GM20000 (cell line): ENCODE data around the gene C1orf141.
"Not testable (repeated sequence)": the region's sequence is repeated elsewhere in the genome, so short reads cannot be mapped to it uniquely, and the experiment has no call there.

Source experiments
- DNase-seq: peaks from one replicate; pipeline ENCODE4 v3.0.0; 2012; ENCODE audit warnings: low spot score
- TF ChIP-seq, protein P1 (sequence below): IDR thresholded peaks from 2 replicates; pipeline ENCODE4 v1.5.1; 2012; ENCODE audit warnings: mild to moderate bottlenecking, control low read depth; ENCODE audit errors: extremely low read depth, missing control alignments

C1orf141 gene

DNA sequence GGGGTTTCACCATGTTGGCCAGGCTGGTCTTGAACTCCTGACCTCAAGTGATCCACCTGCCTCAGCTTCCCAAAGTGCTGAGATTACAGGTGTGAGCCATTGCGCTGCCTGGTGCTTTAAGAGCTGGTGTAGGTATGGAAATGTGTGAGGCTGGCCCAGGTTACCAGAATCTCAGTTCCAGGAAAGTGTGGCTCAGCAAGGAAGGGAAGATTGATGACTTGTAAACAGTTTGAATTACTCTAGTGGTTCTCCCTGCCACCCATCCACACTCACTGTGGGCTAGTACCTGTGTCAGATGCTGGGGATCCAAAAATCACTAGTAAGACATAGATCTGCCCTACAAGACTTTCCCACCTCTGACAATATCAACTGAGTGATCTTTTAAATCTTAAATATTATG, 46.3 kb downstream of the C1orf141 start:
- TF ChIP-seq, protein P1, sequence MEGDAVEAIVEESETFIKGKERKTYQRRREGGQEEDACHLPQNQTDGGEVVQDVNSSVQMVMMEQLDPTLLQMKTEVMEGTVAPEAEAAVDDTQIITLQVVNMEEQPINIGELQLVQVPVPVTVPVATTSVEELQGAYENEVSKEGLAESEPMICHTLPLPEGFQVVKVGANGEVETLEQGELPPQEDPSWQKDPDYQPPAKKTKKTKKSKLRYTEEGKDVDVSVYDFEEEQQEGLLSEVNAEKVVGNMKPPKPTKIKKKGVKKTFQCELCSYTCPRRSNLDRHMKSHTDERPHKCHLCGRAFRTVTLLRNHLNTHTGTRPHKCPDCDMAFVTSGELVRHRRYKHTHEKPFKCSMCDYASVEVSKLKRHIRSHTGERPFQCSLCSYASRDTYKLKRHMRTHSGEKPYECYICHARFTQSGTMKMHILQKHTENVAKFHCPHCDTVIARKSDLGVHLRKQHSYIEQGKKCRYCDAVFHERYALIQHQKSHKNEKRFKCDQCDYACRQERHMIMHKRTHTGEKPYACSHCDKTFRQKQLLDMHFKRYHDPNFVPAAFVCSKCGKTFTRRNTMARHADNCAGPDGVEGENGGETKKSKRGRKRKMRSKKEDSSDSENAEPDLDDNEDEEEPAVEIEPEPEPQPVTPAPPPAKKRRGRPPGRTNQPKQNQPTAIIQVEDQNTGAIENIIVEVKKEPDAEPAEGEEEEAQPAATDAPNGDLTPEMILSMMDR = no peak
- DNase-seq = no peak

DNA sequence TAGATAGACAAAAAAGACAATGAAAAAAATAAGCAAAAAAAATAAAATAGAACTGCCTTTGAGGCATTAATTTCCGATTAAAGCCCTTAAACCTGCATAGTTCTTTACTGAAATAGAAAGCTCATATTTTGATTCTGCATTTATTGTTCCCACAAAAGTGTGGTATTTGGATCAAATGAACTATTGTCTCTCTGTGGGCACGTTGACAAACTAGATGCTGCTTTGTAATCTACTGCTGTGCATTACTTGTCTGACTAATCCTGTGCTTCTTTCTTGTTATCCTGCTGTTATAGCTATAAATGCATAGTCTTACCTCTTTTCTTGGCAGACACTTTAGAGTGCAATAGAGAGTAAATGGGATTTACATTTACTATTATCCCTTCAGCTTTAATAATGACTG, 49.4 kb downstream of the C1orf141 start:
- TF ChIP-seq, protein P1 = no peak

DNA sequence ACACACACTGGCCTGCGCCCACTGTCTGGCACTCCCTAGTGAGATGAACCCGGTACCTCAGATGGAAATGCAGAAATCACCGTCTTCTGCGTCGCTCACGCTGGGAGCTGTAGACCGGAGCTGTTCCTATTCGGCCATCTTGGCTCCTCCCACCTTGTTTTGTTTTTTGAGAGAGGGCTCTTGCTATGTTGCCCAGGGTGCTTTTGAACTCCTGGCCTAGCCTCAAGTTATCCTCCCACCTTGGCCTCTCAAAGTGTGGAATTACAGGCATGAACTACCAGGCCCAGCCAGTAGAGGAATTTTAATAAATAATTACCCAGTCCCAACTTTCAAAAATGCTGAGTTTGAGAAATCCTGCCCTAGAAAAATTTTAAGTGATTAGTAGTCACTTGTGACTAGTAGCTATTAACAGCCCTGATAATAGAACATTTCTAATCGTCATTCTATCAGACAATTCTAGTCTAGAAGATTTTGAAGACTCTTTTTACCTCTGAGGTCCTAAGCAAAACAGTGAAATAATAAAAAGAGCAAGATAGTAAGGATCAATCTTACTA, 49.9 kb downstream of the C1orf141 start:
- no peak for DNase-seq

More for the DNA sequence above, 49.4 kb downstream of the C1orf141 start:
- DNase-seq = no peak

DNA sequence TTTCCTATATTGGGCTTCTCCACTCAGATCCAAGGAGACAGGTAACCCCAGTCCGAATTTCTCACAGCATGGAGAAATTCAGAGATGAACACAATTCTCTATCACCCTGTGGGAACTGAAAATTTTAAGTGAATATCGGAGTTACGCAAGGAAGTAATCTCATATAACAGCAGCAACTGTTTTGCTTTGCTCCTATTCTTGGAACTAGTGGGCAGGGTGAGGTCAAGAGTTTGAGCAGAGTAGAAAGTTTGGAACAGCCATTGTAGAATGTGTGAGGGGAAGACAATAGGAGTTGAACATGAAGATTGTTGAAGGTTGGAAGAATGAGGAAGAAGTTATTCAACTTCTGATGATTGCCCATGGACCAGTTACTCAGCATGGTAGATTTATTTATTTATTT, 56.5 kb downstream of the C1orf141 start:
- DNase-seq = no peak
- TF ChIP-seq, protein P1 = no peak

More for the DNA sequence above, 49.9 kb downstream of the C1orf141 start:
- TF ChIP-seq, protein P1 = no peak

DNA sequence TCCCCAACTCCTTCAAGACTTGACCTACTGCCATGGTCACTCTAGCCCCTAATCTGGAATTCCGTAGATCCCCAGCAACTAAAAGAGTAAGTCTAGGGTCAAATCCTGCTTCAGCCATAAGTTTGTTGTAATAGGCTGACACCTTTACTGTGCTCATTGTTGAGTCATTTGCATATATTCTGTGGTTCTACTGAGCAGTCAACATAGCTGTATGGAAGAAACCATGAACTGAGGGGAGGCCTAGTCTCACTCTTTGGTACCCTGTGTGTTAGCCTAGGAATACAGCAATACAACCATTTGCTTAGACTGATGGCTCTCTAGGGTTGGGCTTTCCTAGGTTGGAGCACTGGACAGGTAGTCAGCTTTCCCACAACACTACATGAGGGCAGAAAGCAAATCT, 57.2 kb downstream of the C1orf141 start:
- TF ChIP-seq, protein P1 = no peak

DNA sequence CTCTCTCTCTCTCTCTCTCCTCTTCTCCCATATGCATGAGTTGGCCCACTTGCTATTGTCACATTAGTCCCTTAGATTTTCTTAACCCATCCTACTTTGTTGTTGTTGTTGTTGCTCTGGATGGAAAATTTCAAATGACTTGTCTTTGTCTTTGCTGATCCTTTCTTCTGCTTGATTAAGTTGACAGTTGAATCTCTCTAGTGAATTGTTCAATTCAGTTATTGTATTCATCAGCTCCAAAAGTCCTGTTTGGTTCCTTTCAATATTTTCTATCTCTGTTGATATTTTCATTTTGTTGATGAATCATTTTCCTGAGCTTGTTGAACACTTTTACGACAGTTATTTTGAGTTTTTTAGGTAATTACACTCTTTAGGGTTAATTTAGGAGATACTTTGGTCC, 62.0 kb downstream of the C1orf141 start:
- TF ChIP-seq, protein P1 = no peak

More for the DNA sequence above, 57.2 kb downstream of the C1orf141 start:
- DNase-seq = no peak

DNA sequence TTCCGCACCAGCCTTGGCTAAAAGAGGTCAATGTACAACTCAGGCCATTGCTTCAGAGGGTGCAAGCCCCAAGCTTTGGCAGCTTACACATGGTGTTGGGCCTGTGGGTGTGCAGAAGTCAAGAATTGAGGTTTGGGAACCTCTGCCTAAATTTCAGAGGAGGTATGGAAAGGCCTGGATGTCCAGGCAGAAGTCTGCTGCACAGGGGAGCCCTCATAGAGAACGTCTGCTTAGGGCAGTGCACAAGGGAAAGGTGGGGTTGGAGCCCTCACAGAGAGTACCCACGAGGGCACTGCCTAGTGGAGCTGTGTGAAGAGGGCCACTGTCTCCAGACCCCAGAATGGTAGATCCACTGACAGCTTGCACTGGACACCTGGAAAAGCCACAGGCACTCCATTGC, 67.1 kb downstream of the C1orf141 start:
- DNase-seq = not testable (repeated sequence)

More for the DNA sequence above, 62.0 kb downstream of the C1orf141 start:
- DNase-seq = no peak

DNA sequence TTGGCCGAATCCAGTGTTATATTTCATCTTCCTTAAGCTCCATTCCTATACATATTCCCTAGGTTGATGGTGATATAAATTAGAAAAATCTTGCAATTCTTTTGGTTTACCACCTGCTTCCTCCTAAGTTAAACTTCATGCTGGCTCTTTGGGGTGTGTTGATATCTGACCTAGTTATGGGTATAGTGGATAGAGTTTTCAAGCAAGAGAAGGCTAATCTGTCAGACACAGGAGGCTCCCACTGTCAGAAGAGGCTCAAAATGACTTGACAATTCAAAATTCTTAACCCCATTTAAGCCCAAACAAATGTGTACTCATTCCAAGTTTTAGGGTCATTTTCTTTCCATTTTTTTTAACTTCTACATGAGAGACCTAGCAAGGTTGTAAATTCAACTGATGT, 72.4 kb downstream of the C1orf141 start:
- no peak for DNase-seq
- TF ChIP-seq, protein P1 = no peak
